ENCODE data around the gene NANOS2.

- TF ChIP-seq CTCF (IDR thresholded peaks at IDR 0.05; ENCODE audit: low read depth, low read length, missing input control) (no peak), FOXA2 (IDR thresholded peaks at IDR 0.05) (no peak), JUND (IDR thresholded peaks at IDR 0.05) (no peak), YY1 (IDR thresholded peaks at IDR 0.05) (no peak), REST (IDR thresholded peaks at IDR 0.05) (no peak), SP1 (IDR thresholded peaks at IDR 0.05) (no peak), EGR1 (IDR thresholded peaks at IDR 0.05; ENCODE audit: low read depth in 2 of 2) (no peak), ZBTB33 (IDR thresholded peaks at IDR 0.05) (no peak), RAD21 (IDR thresholded peaks at IDR 0.05) (no peak), TAF1 (conservative IDR thresholded peaks at IDR 0.05) (no peak)
- TF ChIP-seq, protein P1, sequence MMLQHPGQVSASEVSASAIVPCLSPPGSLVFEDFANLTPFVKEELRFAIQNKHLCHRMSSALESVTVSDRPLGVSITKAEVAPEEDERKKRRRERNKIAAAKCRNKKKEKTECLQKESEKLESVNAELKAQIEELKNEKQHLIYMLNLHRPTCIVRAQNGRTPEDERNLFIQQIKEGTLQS (IDR thresholded peaks at IDR 0.05) = no peak
- TF ChIP-seq, protein P2, sequence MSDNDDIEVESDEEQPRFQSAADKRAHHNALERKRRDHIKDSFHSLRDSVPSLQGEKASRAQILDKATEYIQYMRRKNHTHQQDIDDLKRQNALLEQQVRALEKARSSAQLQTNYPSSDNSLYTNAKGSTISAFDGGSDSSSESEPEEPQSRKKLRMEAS (IDR thresholded peaks at IDR 0.05) = no peak
Measured at GRCh38 chr19:45873219-45873772, 41.3 kb downstream of the NANOS2 start.
